Measurements from ENCODE around the gene GALNTL6.

DNA sequence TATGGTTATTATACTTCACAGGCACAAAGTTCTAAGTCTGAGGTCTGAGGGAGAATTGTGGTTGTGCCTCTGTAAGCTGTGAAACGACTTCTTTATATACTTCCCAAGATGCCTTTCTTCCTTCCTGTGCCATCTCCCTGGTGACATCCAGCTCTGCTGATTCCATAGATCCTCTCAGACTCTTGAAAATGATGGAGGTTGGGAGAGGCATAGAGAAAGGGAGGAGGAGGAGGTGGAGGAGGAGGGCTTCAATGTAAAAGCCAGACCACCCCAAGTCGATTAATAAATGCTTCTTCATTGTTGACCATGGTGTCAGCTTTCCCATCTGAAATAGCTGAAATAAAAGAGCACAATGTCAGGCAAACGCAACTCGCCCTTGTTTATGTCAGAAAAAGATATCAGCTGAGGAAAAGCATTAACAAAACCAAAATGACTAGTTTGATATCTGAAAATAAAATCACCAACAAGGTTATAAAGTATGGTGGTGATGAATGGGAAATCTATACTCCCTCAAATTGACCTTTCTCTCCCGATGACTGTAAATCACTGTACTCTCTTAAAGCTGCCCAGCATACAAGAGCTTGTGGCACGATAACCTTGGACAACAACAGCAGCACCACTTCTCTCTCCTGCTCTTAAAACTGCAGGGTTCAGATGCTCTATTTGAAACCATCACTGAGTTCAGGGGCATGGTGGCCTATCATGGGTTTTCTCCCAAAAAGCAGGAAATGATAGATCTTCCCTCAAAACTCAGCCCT, 1125.0 kb downstream of the GALNTL6 start:
- TF ChIP-seq ZNF384 (IDR thresholded peaks at IDR 0.05) (no peak), NFRKB (IDR thresholded peaks at IDR 0.05) (no peak), PKNOX1 (IDR thresholded peaks at IDR 0.05) (peak; percentile 39; the same call in 1 of the 2 replicates), TARDBP (IDR thresholded peaks at IDR 0.05) (no peak), SP1 (IDR thresholded peaks at IDR 0.05) (no peak), FOXA1 (IDR thresholded peaks at IDR 0.05) (no peak), ARNT (IDR thresholded peaks at IDR 0.05) (peak; percentile 38; the same call in 1 of the 2 replicates), ELF4 (IDR thresholded peaks at IDR 0.05) (no peak)
